CD4-positive, alpha-beta T cell treated with Interferon alpha-2 for 1 hour (primary cell): ENCODE measurements around the gene MAGI1.

Experiments
- DNase-seq, 2 donors: peaks; one replicate each; pipeline ENCODE4 v3.0.0-alpha.2; 2020 to 2022

The MAGI1 gene

DNA sequence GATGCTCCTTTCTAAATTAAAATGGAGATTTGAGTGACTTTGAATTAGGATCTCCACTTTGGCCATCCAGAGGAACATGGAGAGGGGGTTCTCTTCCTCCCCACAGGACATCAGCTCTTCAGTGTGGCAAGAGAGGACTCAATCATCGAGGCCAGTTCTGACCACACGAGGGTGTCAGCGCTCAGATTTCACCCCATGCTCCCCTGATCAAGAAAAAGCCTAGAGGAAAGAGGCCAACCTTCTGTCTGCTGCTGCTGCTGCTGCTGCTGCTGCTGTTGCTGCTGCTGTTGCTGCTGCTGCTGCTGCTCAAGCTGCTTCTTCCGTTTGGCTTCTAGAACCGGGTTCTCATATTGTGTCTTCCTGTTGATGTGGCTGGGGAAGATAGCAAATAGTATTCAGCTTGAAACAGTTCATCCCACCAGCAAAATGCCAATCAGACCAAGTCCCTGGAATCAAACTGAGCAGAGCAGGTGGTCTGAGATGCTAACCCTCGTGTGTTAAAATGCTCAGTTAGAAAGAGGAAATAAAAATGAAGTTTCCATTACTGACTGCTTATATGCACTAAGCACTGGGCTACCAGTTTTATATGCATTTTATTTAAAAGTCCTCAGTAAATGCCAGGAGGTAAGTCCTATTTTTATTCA, 599.0 kb downstream of the MAGI1 start:
- DNase-seq: no peak

- no peak for DNase-seq
Measured at GRCh38 chr3:65438612-65439011, 600.1 kb downstream of the MAGI1 start.

GRCh38 chr3:65438096-65438495, 600.6 kb downstream of the MAGI1 start:
- no peak for DNase-seq

- no peak for DNase-seq
Measured at GRCh38 chr3:65436580-65436979, 602.1 kb downstream of the MAGI1 start.

- no peak for DNase-seq
Measured at GRCh38 chr3:65433480-65433879, 605.2 kb downstream of the MAGI1 start.

- no peak for DNase-seq
Measured at GRCh38 chr3:65432388-65433003, 606.2 kb downstream of the MAGI1 start.

- DNase-seq: no peak
Measured at GRCh38 chr3:65425880-65426279, 612.8 kb downstream of the MAGI1 start.

GRCh38 chr3:65422154-65422553, 616.6 kb downstream of the MAGI1 start:
- DNase-seq: no peak

DNA sequence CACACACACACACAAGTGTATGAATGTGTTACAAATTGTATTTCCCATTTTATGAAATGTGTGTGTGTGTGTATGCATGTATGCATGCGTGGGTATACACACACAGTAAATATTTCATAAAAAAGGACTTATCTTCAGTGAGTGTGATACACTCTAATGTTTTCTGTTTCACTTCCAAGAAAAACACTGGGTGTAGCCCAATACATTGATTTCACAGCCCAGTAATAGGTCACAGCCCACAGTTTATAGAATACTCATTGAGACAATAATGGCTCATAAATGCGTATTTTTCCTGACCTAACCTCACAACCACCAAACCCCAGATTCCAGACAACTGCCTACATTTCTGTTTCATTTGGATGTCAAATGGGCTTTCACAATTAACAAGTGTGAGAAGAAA, 619.5 kb downstream of the MAGI1 start:
- DNase-seq: no peak

DNA sequence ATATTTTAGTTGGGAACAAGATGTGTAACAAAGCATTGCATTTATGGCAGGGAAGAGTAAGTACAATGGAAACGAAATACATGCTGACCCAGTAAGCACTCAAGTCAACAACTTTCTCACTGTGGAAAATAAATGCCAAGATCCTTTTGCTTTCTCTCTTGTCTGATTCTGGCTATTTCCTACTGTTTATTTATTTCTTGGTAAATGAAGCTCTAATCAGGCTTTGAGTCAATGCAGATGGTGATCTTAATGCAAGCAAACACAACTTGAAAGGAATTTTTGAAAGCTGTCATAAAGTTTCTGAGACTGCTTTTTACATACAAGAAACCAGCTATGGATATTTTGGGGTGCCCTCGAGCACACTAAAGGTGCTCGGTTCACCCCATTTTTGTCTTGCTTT, 624.8 kb downstream of the MAGI1 start:
- no peak for DNase-seq

DNA sequence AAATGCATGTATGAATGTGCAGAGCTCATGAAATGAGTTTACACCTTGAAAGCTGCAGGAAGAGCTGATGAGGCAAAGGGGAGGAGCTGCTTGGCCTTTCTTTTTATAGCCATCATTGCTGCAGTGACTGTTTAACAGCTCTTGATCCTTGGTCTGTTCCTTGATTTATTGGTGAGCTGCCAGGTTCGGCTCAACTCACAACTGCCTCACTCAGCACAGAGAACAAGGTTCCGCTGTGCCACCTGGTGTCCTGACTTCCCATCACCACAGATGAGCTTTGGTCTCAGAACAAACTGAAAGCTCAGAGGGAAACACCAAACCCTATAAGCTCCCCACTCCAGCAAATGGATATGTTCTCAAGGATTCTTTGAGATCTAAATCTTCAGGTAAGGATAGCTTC, 626.1 kb downstream of the MAGI1 start:
- no peak for DNase-seq

DNA sequence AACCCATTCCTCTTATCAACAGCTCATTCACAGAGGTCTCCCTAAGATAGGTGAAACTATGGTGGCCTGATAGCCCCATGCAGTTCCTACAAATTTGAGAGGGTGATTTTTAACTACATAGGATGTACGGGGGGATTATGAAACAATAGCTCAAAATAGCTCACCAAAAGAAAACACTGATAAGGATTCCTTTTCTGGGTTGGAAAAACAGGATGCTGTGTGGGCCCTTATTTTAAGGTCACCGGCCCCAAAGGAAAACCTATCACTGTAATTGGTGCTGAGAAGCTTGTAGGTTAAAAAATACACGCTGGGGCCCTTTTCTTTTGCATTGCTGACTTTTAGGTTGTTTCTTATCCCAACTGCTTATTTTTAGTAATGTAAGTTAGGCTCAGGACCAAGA, 627.4 kb downstream of the MAGI1 start:
- DNase-seq: no peak

GRCh38 chr3:65409176-65409569, 629.5 kb downstream of the MAGI1 start:
- DNase-seq: no peak

DNA sequence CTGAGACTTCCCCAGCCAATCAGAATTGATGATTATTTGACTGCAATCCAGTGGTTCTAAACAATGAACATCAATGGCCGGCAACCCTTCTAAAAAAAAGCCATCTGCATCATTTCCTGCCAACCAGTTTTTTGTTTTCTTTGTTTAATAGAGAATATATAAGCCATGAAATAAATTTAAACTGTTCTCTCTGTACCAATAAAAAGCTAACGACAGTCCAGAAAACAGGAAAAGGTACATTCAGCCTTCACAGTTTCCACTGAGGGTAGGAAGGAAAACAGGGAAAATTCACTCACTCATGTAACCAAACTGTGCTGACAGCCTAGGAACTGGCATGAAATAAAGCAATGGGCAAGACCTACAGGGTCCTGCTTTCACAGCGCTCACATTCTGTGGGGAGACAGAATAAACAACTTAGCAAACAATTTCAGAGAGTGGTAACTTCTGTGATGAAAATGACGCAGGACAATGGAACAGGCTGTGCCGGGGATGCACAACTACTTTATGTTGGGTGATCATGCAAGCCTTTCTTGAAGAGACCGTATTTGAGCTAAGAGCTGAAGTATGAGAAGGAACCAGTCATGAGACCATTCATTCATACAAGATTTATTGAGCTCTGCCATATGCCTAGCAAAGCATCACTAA, 630.1 kb downstream of the MAGI1 start:
- no peak for DNase-seq

DNA sequence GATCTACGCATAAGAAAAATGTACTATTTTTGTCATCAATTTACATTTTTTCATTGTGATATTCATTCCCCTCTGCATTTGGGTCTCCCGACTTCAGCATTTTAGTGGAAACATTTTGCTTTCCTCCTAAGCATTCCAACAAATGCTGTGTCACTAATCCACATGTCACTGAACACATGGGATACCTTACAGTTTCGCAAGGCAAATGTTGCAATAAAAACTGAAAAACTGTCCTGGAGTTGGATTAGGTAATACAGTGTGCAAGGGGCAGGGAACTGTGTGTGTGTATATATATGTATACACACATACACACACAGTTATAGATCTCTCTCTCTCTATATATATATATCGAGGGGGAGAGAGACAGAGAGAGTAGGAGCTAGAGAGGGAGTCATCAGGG, 632.2 kb downstream of the MAGI1 start:
- no peak for DNase-seq

DNA sequence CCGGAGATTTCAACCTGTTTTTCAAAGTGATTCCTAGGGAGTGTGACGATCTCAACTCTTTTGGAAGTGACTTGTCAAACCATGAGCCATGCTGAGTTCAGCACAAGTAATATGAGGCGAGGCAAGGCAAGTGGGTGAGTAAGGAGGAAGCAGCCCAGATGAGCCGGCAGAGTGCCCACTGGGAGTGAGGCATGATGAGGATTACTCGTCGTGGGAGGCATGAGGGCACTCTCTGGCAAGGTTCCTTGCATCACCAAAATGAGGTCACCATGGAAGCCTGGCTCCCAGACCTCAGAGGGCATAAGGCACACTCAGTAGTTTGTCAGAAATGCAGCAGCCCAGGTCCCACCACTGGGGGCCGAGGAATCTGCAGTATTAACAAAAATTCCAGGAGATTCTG, 636.1 kb downstream of the MAGI1 start:
- no peak for DNase-seq

DNA sequence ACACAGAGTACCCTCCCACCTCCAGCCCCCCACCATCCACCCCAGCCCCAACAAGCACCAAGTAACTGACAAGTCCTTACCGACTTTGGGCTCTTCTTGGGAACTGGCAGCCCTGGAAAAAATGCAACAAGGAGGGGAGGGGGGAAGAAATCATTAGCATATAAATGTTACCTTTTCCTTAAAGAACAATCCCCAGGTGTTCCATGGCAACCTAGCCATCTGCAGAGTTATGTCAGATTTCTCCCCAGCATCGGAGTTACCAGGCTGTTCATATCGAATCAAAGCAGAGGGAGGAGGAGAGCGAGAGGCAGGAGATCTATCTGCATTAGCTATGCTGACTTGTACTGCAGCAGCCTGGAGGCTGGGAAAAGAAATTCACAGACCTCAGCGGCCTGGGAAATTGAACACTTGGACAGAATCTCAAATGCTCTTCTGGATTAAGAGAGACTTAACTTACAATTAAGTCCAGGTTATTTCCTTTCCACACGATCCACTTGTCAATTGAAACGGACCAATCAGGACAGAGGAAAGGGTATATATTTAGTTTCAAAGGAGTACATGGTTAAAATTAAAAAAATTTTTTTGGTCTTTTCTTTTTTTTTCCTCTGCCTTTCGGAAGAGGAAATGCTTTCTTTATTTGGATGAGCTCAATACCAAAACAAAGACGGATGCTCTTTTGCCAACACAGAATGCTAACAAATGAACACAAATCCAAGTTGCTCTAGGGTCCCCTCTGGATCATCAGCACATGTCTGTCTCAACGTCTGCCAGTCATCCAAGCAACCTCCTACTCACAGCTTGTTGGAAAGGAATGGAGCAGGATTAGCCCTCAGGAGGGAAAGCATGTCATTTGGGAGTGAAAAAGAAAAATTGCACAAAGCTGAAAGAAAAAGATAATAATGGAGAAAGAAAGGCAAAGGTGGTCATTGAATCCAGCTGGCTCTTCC, 637.1 kb downstream of the MAGI1 start:
- DNase-seq: no peak

DNA sequence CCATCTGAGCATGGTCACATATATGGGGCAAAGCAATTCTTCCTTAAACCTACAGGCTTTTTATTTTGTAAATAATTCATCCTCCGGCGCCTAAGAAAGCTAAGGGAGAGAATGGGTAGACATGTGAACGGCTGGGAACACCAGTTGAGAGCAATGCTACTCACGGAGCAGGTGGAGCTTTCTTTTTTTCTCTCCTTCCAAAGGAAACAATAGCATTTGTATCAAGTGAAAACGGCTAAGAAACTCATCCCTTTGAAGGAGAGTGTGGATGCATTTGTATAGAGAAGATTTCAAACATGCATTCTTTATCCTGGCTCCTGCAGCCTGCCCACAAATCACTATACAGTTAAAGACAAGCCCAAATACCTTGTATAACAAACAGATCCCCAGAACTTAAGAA, 637.8 kb downstream of the MAGI1 start:
- DNase-seq: no peak

DNA sequence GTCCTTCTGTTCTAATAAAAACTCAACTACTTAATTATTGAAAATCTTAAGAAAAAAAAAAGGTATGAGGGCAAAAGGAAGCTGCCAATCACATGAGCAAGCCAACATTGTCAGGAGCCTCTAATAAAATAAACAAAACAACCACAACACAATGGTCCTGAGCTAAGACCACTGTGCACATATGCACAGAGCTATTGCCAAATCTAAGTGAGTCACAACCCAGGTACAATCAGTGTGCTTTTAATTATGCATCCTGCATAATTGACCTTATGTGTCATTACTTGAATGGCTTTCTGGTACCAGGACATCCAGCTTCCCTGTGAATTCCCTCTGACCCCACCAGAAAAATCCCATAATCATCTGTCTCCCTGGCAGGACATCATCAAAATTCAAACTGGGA, 639.8 kb downstream of the MAGI1 start:
- no peak for DNase-seq

DNA sequence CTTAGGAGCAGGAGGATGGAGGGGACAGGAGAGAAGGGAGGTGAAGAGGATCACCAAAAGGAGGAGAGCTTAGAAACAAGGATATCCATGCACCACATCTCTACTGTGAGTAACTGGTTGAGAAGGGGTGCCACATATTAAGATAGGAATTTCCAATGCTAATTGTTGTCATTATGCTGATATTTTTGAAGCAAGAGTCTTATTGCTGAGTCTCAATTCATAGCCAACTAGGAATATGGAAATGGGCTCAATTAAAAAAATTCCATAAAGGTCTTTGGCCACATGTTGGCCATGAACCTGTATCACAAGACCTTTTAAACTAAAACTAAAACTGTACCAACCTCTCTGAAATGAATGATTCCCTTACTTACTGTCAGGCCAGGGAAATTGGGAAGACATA, 642.6 kb downstream of the MAGI1 start:
- no peak for DNase-seq

DNA sequence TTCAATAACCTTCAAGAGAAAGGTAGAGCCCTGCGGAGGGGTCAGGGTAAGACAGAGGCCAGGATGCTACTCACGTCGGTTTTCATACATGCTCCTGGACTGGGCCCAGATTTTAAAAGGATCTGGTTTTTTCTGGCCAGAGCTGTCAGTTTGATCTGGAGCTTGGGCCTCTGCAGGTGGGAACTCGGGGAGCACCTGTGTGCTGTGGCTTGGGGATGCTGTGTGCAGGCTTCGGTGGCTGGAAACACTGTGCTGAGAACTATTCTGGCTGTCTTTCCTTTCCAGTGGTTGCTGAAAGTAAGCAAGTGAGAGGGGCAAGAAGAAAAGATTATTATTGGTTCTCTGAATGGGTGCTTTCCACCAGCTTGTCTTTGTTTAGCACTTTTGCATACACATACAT, 647.6 kb downstream of the MAGI1 start:
- DNase-seq: no peak

- DNase-seq: no peak
Measured at GRCh38 chr3:65385805-65386204, 652.9 kb downstream of the MAGI1 start.

- DNase-seq: no peak
Measured at GRCh38 chr3:65381496-65382010, 657.2 kb downstream of the MAGI1 start.
